Measurements from ENCODE around the gene WDFY4. TPM values are rescaled to one million over a fixed set of nuclear protein-coding genes. Genes with fewer than 3 reads are reported as not detected.

WDFY4 gene
- total RNA-seq, 1 experiment from 2014 or later: not detected

GRCh38 chr10:48845512-48845911 is 160.8 kb downstream of the WDFY4 start:
- no TSS peak for BruUV-seq (replicated peaks)
- ChIA-PET CTCF (no interaction called here), POLR2A (ENCODE audit: unreplicated experiment) (no interaction called here)
- no peaks in the 10 kb centered on the region for H3K9me3 ChIP-seq (ENCODE audit: insufficient read depth, low read depth)
- H3F3A ChIP-seq (ENCODE audit: insufficient read depth, low read depth): no peaks in the 10 kb centered on the region
- H3K27me3 ChIP-seq (ENCODE audit: insufficient read depth, low read depth): peaks cover 97% of the 10 kb centered on the region
- no peaks in the 10 kb centered on the region for H4K20me1 ChIP-seq (ENCODE audit: insufficient read depth)
- intact Hi-C loops (cut with micrococcal nuclease; ENCODE audit: unreplicated experiment): no loop called here
- H3K36me3 ChIP-seq (ENCODE audit: low read depth): no peaks in the 10 kb centered on the region
- H3K4me3 ChIP-seq: no peak overlapping the region
- H3K27ac ChIP-seq: no peak overlapping the region
- H2AFZ ChIP-seq: no peak overlapping the region
- no peak overlapping the region for H3K4me2 ChIP-seq
- TF ChIP-seq EZH2 (IDR thresholded peaks at IDR 0.05; ENCODE audit: low read depth) (no peak), CTCF (conservative IDR thresholded peaks at IDR 0.05) (no peak)
- no peaks in the 10 kb centered on the region for H3K9me2 ChIP-seq (ENCODE audit: insufficient read depth)
- H3K79me2 ChIP-seq (ENCODE audit: low read depth): no peaks in the 10 kb centered on the region
- H3K4me1 ChIP-seq (replicated peaks; ENCODE audit: insufficient read depth): no peaks in the 10 kb centered on the region
- no peak for DNase-seq

GRCh38 chr10:48847691-48848090 is 163.0 kb downstream of the WDFY4 start:
- Histone ChIP-seq H3K4me3 (no peak overlapping the region), H3K36me3 (ENCODE audit: low read depth) (no peaks in the 10 kb centered on the region), H4K20me1 (ENCODE audit: insufficient read depth) (no peaks in the 10 kb centered on the region), H3K4me2 (no peak overlapping the region), H3K27me3 (ENCODE audit: insufficient read depth, low read depth) (peaks cover 95% of the 10 kb centered on the region), H3K4me1 (replicated peaks; ENCODE audit: insufficient read depth) (no peaks in the 10 kb centered on the region), H3K79me2 (ENCODE audit: low read depth) (no peaks in the 10 kb centered on the region), H2AFZ (no peak overlapping the region), H3K9me3 (ENCODE audit: insufficient read depth, low read depth) (no peaks in the 10 kb centered on the region), H3K27ac (no peak overlapping the region), H3F3A (ENCODE audit: insufficient read depth, low read depth) (no peaks in the 10 kb centered on the region), H3K9me2 (ENCODE audit: insufficient read depth) (no peaks in the 10 kb centered on the region)
- ChIA-PET CTCF (no interaction called here), POLR2A (ENCODE audit: unreplicated experiment) (no interaction called here)
- no peak for DNase-seq
- BruUV-seq (replicated peaks): no TSS peak
- TF ChIP-seq EZH2 (IDR thresholded peaks at IDR 0.05; ENCODE audit: low read depth) (no peak), CTCF (conservative IDR thresholded peaks at IDR 0.05) (no peak)
- intact Hi-C loops (cut with micrococcal nuclease; ENCODE audit: unreplicated experiment): no loop called here

- no peaks in the 10 kb centered on the region for H3K36me3 ChIP-seq (ENCODE audit: low read depth)
- TF ChIP-seq CTCF (conservative IDR thresholded peaks at IDR 0.05) (no peak), EZH2 (IDR thresholded peaks at IDR 0.05; ENCODE audit: low read depth) (no peak)
- H3K9me3 ChIP-seq (ENCODE audit: insufficient read depth, low read depth): no peaks in the 10 kb centered on the region
- H3K27ac ChIP-seq: no peak overlapping the region
- intact Hi-C loops (cut with micrococcal nuclease; ENCODE audit: unreplicated experiment): no loop called here
- no peak overlapping the region for H2AFZ ChIP-seq
- H3K4me3 ChIP-seq: no peak overlapping the region
- H3K27me3 ChIP-seq (ENCODE audit: insufficient read depth, low read depth): peaks cover 30% of the 10 kb centered on the region
- H3K79me2 ChIP-seq (ENCODE audit: low read depth): no peaks in the 10 kb centered on the region
- no peaks in the 10 kb centered on the region for H3F3A ChIP-seq (ENCODE audit: insufficient read depth, low read depth)
- no peak overlapping the region for H3K4me2 ChIP-seq
- no peak for DNase-seq
- H3K4me1 ChIP-seq (replicated peaks; ENCODE audit: insufficient read depth): no peaks in the 10 kb centered on the region
- BruUV-seq (replicated peaks): no TSS peak
- no peaks in the 10 kb centered on the region for H3K9me2 ChIP-seq (ENCODE audit: insufficient read depth)
- ChIA-PET POLR2A (ENCODE audit: unreplicated experiment) (no interaction called here), CTCF (no interaction called here)
- no peaks in the 10 kb centered on the region for H4K20me1 ChIP-seq (ENCODE audit: insufficient read depth)
These were observed 172.2 kb downstream of the WDFY4 start for GRCh38 chr10:48856855-48857254.

Measured in PC-9 (cell line).